Activated T-helper 17 cell treated with anti-CD3 and anti-CD28 coated beads, Interleukin-2, amount 50 U/mL, for 72 hours (primary cell): Measurements from ENCODE around the gene UBAC1. TPM values are rescaled to one million over a fixed set of nuclear protein-coding genes. Genes with fewer than 3 reads are reported as not detected.
A peak's percentile ranks its signal among the peaks of the same experiment; 100 is the strongest.

Experiments used
- ATAC-seq: fragments of 150-1000 bp; cut with Tn5 transposase; replicated peaks from 2 replicates; pipeline ENCODE4 v1.10.0; 2021; ENCODE audit warnings: mild to moderate bottlenecking, moderate library complexity
- H3K27ac Mint-ChIP-seq: one replicate; pipeline ENCODE4 v1.8.0; 2022; ENCODE audit warnings: mixed read lengths
- H3K27me3 Mint-ChIP-seq: one replicate; pipeline ENCODE4 v1.8.0; 2022; ENCODE audit warnings: mixed read lengths
- H3K36me3 Mint-ChIP-seq: one replicate; pipeline ENCODE4 v1.8.0; 2022; ENCODE audit warnings: low read depth, mild to moderate bottlenecking, mixed read lengths
- H3K4me1 Mint-ChIP-seq: one replicate; pipeline ENCODE4 v1.8.0; 2022; ENCODE audit warnings: mixed read lengths
- H3K4me3 Mint-ChIP-seq: one replicate; pipeline ENCODE4 v1.8.0; 2022; ENCODE audit warnings: mild to moderate bottlenecking, mixed read lengths
- H3K9me3 Mint-ChIP-seq: one replicate; pipeline ENCODE4 v1.8.0; 2022; ENCODE audit warnings: mixed read lengths
- total RNA-seq, 2 donors: library from RNA; stranded (reverse); gene quantifications; one replicate each; pipeline ENCODE4 v1.2.3, GENCODE V29; 2022

Gene UBAC1
- total RNA-seq, 2 donors from 2014 or later: 37.8 to 39.8 TPM

- no peak for ATAC-seq
- H3K4me1 Mint-ChIP-seq: peaks cover 67% of the 10 kb centered on the region
- peaks cover 4% of the 10 kb centered on the region for H3K36me3 Mint-ChIP-seq
- no peaks in the 10 kb centered on the region for H3K9me3 Mint-ChIP-seq
- no peaks in the 10 kb centered on the region for H3K27me3 Mint-ChIP-seq
- no peak overlapping the region for H3K4me3 Mint-ChIP-seq
- no peak overlapping the region for H3K27ac Mint-ChIP-seq
Measured at GRCh38 chr9:135891027-135891631, 70.0 kb downstream of the UBAC1 start.

- no peak for ATAC-seq
- peaks cover 67% of the 10 kb centered on the region for H3K4me1 Mint-ChIP-seq
- no peaks in the 10 kb centered on the region for H3K9me3 Mint-ChIP-seq
- H3K27me3 Mint-ChIP-seq: no peaks in the 10 kb centered on the region
- H3K4me3 Mint-ChIP-seq: no peak overlapping the region
- H3K27ac Mint-ChIP-seq: no peak overlapping the region
- H3K36me3 Mint-ChIP-seq: peaks cover 4% of the 10 kb centered on the region
Measured at GRCh38 chr9:135890190-135891026, 70.8 kb downstream of the UBAC1 start.

GRCh38 chr9:135889564-135890189, 71.5 kb downstream of the UBAC1 start:
- H3K9me3 Mint-ChIP-seq: no peaks in the 10 kb centered on the region
- peaks cover 4% of the 10 kb centered on the region for H3K36me3 Mint-ChIP-seq
- H3K27ac Mint-ChIP-seq: peak overlapping the region; percentile 34
- peaks cover 67% of the 10 kb centered on the region for H3K4me1 Mint-ChIP-seq
- no peak for ATAC-seq
- H3K4me3 Mint-ChIP-seq: peak overlapping the region; percentile 69
- no peaks in the 10 kb centered on the region for H3K27me3 Mint-ChIP-seq

DNA sequence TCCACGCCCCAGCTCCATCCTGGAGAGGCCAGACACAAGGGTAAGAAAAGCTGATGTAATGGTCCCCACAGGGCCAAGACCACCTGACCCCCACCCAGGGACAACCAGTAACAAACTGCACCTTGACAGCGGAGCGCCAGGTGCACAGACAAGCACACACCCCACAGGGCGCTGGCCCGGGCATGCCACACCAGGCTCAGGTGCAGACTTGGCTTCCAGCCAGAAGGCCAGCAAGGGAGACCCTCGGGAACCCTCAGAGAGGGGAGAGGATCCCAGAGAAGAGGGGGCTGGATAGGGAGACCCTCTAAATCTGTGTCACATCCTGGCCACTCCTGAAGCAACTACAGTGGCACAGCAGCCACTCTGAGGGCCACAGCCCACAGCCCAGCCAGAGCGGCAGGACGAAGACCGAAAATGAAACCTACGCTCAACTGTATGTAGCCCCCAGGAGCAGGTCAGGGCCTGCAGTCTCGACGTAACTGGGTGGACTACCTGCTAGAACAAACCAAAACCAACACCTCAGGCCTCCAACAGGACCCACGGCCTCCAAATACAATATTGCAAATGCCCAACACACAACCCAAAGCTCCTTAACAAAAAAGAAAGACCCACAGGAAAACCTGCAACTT, 72.3 kb downstream of the UBAC1 start:
- no peaks in the 10 kb centered on the region for H3K27me3 Mint-ChIP-seq
- peak overlapping the region; percentile 34 for H3K27ac Mint-ChIP-seq
- no peak for ATAC-seq
- no peaks in the 10 kb centered on the region for H3K9me3 Mint-ChIP-seq
- H3K36me3 Mint-ChIP-seq: peaks cover 4% of the 10 kb centered on the region
- peak overlapping the region; percentile 69 for H3K4me3 Mint-ChIP-seq
- peaks cover 73% of the 10 kb centered on the region for H3K4me1 Mint-ChIP-seq

- Mint-ChIP-seq H3K27ac (peak overlapping the region; percentile 90), H3K4me1 (peaks cover 72% of the 10 kb centered on the region), H3K4me3 (peak overlapping the region; percentile 69), H3K36me3 (peaks cover 4% of the 10 kb centered on the region), H3K9me3 (no peaks in the 10 kb centered on the region), H3K27me3 (no peaks in the 10 kb centered on the region)
- ATAC-seq: no peak
Measured at GRCh38 chr9:135888126-135888765, 72.9 kb downstream of the UBAC1 start.

GRCh38 chr9:135887585-135888050, 73.6 kb downstream of the UBAC1 start:
- H3K4me1 Mint-ChIP-seq: peaks cover 67% of the 10 kb centered on the region
- no peaks in the 10 kb centered on the region for H3K9me3 Mint-ChIP-seq

DNA sequence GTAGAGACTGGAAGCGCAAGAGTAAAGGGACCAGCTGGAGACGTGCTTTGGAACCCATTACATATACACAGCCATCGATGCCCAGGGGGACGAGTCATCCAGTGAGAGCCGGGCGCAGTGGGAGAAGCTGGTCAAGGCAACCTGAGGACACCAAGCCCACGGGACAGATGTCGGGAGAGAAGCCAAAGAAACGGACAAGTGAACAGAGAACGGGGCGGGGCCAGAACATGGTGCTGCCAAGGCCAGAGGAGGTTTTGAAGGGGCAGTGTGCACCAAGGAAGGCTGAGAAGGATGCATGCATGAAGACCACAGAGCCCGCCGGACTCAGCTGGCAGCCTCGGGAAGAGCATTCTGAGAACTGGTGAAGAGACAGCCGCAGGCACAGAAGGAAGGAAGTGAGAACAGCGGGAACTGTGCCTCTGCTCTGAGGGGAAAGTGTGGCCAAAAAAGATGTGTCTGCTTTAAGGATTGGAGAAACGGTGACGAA, 74.1 kb downstream of the UBAC1 start:
- Mint-ChIP-seq H3K36me3 (peaks cover 14% of the 10 kb centered on the region), H3K27ac (peak overlapping the region; percentile 90), H3K9me3 (no peaks in the 10 kb centered on the region), H3K27me3 (no peaks in the 10 kb centered on the region), H3K4me3 (peak overlapping the region; percentile 69), H3K4me1 (peaks cover 67% of the 10 kb centered on the region)
- peak; percentile 5 for ATAC-seq

More at GRCh38 chr9:135887585-135888050, 73.6 kb downstream of the UBAC1 start:
- peak overlapping the region; percentile 69 for H3K4me3 Mint-ChIP-seq
- H3K27me3 Mint-ChIP-seq: no peaks in the 10 kb centered on the region
- peaks cover 8% of the 10 kb centered on the region for H3K36me3 Mint-ChIP-seq
- ATAC-seq: peak; percentile 79
- peak overlapping the region; percentile 90 for H3K27ac Mint-ChIP-seq

DNA sequence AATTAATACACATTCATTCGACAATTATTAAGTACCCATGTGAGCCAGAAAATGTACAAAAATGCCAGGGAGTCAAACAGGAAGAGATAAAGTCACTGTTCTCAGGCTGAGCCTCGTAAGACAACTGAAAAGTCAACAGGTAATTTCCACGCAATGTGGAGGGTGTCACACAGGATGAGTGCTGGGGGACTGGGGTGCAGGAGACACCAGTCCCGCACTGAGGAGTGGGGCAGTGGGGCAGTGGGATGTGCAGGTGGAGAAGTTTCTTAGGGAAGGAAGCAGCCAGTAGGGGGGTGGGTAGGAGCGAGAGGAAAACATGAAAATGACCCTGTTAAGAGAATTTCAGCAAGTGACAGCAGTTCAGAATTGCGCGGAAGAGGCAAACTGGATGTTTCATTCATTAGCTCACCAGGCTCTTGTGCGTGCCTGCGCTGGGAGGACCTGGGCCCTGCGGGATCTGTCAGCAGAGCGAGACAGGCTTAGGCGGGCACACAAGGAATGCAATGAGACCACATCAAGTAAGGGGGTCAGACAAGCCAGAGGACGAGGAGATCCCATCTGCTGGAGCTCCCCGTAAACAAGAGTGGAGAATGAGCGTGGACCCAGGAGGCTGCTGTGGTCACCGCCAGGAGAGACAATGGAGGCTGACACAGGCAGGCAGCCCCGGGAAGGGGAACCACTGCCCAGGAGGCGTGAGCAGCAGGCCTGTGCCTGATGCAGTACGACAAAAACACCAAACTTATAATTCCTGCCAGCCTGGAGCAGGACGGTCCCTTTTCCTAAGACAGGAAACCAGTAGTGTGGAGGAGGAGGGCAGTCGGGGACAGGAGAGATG, 74.8 kb downstream of the UBAC1 start:
- Mint-ChIP-seq H3K27me3 (no peaks in the 10 kb centered on the region), H3K4me1 (peaks cover 64% of the 10 kb centered on the region), H3K4me3 (peak overlapping the region; percentile 69), H3K36me3 (peaks cover 21% of the 10 kb centered on the region), H3K27ac (peak overlapping the region; percentile 90), H3K9me3 (no peaks in the 10 kb centered on the region)
- ATAC-seq: no peak

DNA sequence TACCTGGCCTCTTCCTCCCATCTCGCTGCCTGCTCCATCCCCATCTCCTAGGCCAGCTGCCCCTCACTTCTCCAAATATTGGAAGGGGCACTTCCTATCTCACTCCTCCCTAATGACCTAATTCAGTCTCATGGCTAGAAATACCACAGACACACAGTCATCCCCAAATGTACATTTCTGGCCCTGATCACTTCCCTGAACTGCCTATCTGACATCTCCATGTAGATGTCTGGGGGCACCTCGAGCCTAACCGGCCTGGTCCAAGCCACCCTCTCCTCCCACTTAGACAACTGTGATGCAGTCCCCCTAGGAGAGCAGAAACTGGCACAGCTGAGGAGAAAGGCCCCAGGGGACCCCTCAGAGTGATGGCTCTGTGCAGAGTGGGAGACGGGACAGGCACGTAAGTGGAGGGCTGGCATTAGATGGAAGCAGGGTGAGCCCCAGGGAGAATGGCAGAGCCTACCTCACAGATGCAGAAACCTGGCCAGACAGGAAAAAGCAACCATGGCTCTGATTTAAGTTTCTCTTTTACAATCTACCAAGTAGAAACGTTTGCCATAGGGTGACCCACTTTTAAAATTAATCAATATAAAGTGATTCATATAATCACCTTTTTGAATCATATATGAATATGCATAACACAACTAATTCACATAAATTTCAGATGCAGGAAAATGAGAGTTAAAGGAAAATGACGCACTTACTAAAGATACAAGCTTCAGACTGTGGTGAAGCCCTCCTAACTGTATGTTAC, 75.9 kb downstream of the UBAC1 start:
- peak; percentile 42 for ATAC-seq
- Mint-ChIP-seq H3K4me1 (peaks cover 56% of the 10 kb centered on the region), H3K27ac (peak overlapping the region; percentile 90), H3K9me3 (no peaks in the 10 kb centered on the region), H3K4me3 (peak overlapping the region; percentile 69), H3K36me3 (peaks cover 24% of the 10 kb centered on the region), H3K27me3 (no peaks in the 10 kb centered on the region)

DNA sequence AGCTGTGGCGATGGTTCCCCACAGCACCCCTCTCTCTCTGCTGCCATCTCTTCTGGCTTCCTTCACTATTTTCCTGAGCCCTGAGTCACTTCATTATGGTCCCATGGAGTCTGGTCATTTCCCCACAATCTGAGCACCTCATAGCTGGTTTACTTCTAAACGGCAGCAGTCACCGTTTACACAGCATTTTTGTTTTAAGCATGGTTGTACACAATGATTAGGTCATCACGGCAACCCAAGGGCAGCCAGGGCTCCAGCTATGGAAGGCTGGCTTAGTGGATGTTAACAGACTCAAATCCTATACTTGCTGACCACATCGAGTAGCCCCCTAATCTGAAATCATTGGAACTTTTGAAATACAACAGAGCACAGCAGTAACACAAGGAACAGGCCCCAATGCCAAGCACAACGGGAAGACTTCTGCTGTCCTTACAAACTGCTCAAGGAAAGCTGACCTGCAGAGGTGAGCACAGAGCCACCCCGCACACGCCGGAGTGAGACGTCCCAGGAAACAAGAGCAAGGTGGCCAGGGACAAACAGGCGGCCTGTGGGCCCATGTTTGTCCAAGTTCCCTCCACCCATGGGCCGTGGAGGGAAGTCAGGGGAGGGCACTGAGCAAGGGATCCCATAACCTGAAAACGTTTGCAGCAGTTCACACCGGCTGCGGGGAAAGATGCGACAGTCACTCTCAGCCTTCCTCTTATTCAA, 76.7 kb downstream of the UBAC1 start:
- Mint-ChIP-seq H3K4me3 (peak overlapping the region; percentile 69), H3K27ac (peak overlapping the region; percentile 90), H3K27me3 (no peaks in the 10 kb centered on the region), H3K36me3 (peaks cover 30% of the 10 kb centered on the region), H3K9me3 (no peaks in the 10 kb centered on the region), H3K4me1 (peaks cover 59% of the 10 kb centered on the region)
- ATAC-seq: no peak

GRCh38 chr9:135883410-135884089, 77.6 kb downstream of the UBAC1 start:
- H3K27ac Mint-ChIP-seq: peak overlapping the region; percentile 13
- no peaks in the 10 kb centered on the region for H3K27me3 Mint-ChIP-seq
- H3K4me3 Mint-ChIP-seq: peak overlapping the region; percentile 5
- no peak for ATAC-seq
- H3K9me3 Mint-ChIP-seq: no peaks in the 10 kb centered on the region
- H3K36me3 Mint-ChIP-seq: peaks cover 39% of the 10 kb centered on the region
- H3K4me1 Mint-ChIP-seq: peaks cover 63% of the 10 kb centered on the region
